ENCODE data around the gene USP17L10.
"Not testable (repeated sequence)": the region's sequence is repeated elsewhere in the genome, so short reads cannot be mapped to it uniquely, and the experiment has no call there.

The USP17L10 gene, protein sequence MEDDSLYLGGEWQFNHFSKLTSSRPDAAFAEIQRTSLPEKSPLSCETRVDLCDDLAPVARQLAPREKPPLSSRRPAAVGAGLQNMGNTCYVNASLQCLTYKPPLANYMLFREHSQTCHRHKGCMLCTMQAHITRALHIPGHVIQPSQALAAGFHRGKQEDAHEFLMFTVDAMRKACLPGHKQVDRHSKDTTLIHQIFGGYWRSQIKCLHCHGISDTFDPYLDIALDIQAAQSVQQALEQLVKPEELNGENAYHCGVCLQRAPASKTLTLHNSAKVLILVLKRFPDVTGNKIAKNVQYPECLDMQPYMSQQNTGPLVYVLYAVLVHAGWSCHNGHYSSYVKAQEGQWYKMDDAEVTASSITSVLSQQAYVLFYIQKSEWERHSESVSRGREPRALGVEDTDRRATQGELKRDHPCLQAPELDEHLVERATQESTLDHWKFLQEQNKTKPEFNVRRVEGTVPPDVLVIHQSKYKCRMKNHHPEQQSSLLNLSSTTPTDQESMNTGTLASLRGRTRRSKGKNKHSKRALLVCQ

GRCh38 chr4:9210357-9210756, at the start of gene USP17L10:
USP17L10 (plus strand) TSS chr4:9210657; CDS start chr4:9210657, 0 bp downstream.
- not testable (repeated sequence) for DNase-seq

DNA sequence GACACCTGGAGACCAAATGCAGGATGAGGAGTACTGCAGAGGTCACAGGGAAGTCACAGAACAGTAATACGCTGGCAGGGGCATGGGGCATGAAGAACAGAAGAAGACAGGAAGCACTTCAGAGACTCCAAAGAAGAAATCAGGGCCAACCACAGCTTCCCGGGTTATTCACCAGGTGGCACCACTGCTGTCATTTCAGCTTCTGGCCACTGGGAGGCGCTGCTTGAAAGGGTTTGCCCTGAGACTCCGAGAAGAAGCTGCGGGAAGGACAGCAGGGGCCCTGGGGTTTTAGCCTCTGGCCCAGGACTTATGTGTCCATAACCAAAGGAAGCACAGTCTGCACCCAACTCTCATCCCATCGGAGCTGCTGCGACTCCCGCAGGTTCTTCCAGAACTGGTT, 44.5 kb upstream of the USP17L10 start:
- DNase-seq, result not testable (repeated sequence)

- DNase-seq, result not testable (repeated sequence)
Measured at GRCh38 chr4:9169791-9170459, 40.5 kb upstream of the USP17L10 start, which contains the start of gene FAM90A26. FAM90A26 (plus strand) TSS chr4:9170409; CDS start chr4:9173173, 2,764 bp downstream.

DNA sequence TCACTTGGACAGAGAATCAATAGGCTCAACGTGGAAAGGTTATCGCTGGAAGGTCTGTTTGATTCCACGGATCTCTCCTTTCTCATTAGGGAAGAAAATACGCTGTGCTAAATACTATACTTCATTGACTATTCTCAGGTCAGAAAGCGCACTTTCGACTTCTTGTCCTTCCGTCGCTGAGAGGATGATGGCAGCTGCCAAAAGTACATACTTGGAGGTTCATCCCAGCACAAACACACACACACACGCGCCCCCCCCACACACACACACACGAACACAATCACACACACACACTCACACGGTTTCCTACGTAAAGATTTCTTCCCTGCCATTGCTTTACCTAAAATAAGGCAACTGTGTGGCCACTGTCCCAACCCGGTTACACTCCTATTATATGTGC, 4.2 kb downstream of the USP17L10 start:
- DNase-seq, result not testable (repeated sequence)

- DNase-seq, result not testable (repeated sequence)
Measured at GRCh38 chr4:9215105-9215504, 4.6 kb downstream of the USP17L10 start, which contains the start of gene USP17L11. USP17L11 (plus strand) TSS chr4:9215405; CDS start chr4:9215405, 0 bp downstream.

DNA sequence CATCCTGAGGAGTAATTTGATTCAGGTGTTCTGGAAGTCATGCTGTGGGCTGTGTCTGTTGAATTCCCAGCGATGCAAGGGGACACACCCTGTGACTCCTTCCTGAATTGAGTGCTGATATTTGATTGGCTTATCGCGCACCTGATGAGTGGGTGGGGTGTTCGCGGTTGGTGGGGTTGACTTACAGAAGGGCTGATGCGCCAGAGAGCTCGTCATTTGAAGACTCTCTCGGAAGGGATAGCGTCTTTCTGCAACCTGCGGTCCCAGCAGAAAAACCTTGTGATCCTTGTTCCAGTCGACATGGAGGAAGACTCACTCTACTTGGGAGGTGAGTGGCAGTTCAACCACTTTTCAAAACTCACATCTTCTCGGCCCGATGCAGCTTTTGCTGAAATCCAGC, 9.4 kb downstream of the USP17L10 start, which contains the start of gene USP17L12:
TSS of gene USP17L12 (plus strand) at position 301 of the 400 bp plus-strand sequence. CDS start at position 301, 0 bp downstream.
- DNase-seq, result not testable (repeated sequence)

- DNase-seq, result not testable (repeated sequence)
Measured at GRCh38 chr4:9224596-9224995, 14.1 kb downstream of the USP17L10 start, which contains the start of gene USP17L13. USP17L13 (plus strand) TSS chr4:9224896; CDS start chr4:9224896, 0 bp downstream.

- DNase-seq, result not testable (repeated sequence)
Measured at GRCh38 chr4:9230249-9230648, 19.8 kb downstream of the USP17L10 start.

DNA sequence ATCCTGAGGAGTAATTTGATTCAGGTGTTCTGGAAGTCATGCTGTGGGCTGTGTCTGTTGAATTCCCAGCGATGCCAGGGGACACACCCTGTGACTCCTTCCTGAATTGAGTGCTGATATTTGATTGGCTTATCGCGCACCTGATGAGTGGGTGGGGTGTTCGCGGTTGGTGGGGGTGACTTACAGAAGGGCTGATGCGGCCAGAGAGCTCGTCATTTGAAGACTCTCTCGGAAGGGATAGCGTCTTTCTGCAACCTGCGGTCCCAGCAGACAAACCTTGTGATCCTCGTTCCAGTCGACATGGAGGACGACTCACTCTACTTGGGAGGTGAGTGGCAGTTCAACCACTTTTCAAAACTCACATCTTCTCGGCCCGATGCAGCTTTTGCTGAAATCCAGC, 23.6 kb downstream of the USP17L10 start, which contains the start of gene USP17L15:
TSS of gene USP17L15 (plus strand) at position 301 of the 400 bp plus-strand sequence. CDS start at position 301, 0 bp downstream.
- not testable (repeated sequence) for DNase-seq

DNA sequence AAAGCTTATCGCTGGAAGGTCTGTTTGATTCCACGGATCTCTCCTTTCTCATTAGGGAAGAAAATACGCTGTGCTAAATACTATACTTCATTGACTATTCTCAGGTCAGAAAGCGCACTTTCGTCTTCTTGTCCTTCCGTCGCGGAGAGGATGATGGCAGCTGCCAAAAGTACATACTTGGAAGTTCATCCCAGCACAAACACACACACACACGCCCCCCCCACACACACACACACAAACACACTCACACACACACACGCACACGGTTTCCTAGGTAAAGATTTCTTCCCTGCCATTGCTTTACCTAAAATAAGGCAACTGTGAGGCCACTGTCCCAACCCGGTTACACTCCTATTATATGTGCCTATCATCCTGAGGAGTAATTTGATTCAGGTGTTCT, 28.0 kb downstream of the USP17L10 start:
- not testable (repeated sequence) for DNase-seq

- DNase-seq, result not testable (repeated sequence)
Measured at GRCh38 chr4:9243579-9243978, 33.1 kb downstream of the USP17L10 start, which contains the start of gene USP17L17. USP17L17 (plus strand) TSS chr4:9243879; CDS start chr4:9243879, 0 bp downstream.

- not testable (repeated sequence) for DNase-seq
Measured at GRCh38 chr4:9247953-9248680, 37.7 kb downstream of the USP17L10 start, which contains the start of gene USP17L18. USP17L18 (plus strand) TSS chr4:9248630; CDS start chr4:9248630, 0 bp downstream.

DNA sequence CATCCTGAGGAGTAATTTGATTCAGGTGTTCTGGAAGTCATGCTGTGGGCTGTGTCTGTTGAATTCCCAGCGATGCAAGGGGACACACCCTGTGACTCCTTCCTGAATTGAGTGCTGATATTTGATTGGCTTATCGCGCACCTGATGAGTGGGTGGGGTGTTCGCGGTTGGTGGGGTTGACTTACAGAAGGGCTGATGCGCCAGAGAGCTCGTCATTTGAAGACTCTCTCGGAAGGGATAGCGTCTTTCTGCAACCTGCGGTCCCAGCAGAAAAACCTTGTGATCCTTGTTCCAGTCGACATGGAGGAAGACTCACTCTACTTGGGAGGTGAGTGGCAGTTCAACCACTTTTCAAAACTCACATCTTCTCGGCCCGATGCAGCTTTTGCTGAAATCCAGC, 42.6 kb downstream of the USP17L10 start, which contains the start of gene USP17L19:
TSS of gene USP17L19 (plus strand) at position 301 of the 400 bp plus-strand sequence. CDS start at position 301, 0 bp downstream.
- DNase-seq, result not testable (repeated sequence)

- DNase-seq, result not testable (repeated sequence)
Measured at GRCh38 chr4:9257824-9258223, 47.4 kb downstream of the USP17L10 start, which contains the start of gene USP17L20. USP17L20 (plus strand) TSS chr4:9258124; CDS start chr4:9258124, 0 bp downstream.

Measured in hippocampal formation (tissue), 2 donors.